Posterior cingulate gyrus (tissue), 11 donors: ENCODE data around the gene SLC11A1.

Experiments
- DNase-seq, 10 donors: peaks; one replicate each; pipeline versions ENCODE4 v3.0.0 to v3.0.0-alpha.2; 2020 to 2021; ENCODE audit warnings: mixed read lengths in 3 of 10
- intact Hi-C: fragments of 100-400 bp; cut with DNase I; formaldehyde crosslinking; loops from one replicate; pipeline ENCODE4 v1.15.1; 2023

Gene SLC11A1

DNA sequence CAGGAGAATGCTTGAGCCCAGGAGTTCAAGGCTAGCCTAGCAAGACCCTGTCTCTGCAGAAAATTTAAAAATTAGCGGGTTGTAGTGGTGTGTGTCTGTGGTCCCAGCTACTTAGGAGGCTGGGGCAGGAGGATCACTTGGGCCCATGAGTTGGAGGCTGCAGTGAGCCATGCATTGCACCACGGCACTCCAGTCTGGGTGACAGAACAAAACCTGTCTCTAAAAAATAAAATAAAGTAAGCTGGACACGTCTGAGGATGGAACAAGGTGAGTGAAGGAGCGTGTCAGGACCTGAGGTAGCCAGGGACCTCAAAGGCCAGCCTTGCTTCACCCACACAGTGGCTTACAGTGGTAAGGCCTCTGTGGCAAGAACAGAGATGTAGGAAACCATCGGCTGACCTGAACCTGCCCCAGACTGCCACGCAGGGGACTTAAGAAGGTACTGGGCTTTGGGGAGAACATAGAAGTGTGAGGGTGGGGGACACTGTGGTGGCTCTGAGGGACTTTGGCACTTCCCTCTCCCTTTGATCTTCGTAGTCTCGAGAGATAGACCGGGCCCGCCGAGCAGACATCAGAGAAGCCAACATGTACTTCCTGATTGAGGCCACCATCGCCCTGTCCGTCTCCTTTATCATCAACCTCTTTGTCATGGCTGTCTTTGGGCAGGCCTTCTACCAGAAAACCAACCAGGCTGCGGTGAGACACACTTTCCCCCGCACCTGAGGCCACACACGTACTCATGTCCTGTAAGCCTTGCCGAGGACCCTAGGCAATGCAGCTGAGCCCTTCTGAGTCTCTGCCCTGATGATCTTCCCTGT is 7.5 kb downstream of the SLC11A1 start:
- intact Hi-C loops, result no loop called here
- DNase-seq, result peak in 1 of 10 donors; percentile 77

GRCh38 chr2:218391202-218391601 is 9.1 kb downstream of the SLC11A1 start:
- intact Hi-C loops, result no loop called here
- DNase-seq, result peak in 1 of 10 donors; percentile 72

GRCh38 chr2:218392459-218392858 is 10.4 kb downstream of the SLC11A1 start:
- peak in 1 of 10 donors; percentile 33 for DNase-seq
- intact Hi-C loops, result no loop called here

GRCh38 chr2:218392891-218393462 is 10.9 kb downstream of the SLC11A1 start:
- DNase-seq, result peak in 1 of 10 donors; percentile 75
- intact Hi-C loops, result no loop called here

DNA sequence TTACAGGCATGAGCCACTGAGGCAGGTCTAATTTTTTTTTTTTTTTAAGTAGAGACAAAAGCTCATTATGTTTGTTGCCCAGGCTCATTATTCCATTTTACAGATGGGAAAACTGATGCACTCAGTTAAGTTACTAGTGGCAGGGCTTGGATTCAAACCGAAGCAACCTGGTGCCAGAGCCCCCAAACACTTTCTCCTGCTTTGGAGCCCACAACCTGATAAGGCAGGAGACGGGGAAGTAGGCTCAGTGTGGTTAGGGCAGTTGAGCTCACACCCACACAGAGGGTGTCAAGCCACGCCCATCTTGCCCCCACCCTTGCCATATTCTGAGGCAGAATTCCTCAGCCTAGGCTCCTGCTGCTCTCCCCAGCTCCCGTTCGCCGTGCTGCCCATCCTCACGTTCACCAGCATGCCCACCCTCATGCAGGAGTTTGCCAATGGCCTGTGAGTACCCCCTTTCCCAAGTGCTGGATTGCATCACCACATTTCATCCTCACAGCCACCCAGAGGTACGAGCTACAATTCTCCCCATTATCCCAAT is 11.7 kb downstream of the SLC11A1 start:
- intact Hi-C loops, result no loop called here
- peak in 1 of 10 donors; percentile 48 for DNase-seq

DNA sequence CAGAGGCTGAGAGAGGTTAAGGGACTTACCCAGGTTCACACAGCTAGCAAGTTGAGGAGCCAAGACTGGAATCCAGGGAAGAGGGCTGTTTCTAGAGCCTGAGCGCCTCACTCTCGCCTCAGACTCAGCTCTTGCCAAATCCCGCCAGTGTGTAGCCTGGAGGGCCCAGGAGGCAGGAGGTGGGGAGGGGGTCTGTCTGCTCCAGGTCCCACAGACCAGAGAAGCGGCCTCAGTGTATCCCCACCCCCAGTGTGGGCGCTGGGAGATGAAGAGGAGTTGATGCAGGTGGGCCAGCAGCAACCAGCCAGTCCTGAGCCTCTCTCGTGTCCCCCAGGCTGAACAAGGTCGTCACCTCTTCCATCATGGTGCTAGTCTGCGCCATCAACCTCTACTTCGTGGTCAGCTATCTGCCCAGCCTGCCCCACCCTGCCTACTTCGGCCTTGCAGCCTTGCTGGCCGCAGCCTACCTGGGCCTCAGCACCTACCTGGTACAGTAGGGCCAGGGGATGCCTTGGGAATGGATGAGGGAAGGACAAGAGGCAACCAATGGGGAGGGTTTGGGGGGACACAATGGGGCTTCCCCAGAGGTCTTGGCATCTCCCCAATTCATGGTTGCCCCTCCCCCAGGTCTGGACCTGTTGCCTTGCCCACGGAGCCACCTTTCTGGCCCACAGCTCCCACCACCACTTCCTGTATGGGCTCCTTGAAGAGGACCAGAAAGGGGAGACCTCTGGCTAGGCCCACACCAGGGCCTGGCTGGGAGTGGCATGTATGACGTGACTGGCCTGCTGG is 12.4 kb downstream of the SLC11A1 start:
- intact Hi-C loops, result loop anchor here (5.0 kb wide), 3 partner anchors 92 to 177 kb away; partner anchors contain the start of gene ARPC2
- DNase-seq, result peak in 1 of 10 donors; percentile 72

DNA sequence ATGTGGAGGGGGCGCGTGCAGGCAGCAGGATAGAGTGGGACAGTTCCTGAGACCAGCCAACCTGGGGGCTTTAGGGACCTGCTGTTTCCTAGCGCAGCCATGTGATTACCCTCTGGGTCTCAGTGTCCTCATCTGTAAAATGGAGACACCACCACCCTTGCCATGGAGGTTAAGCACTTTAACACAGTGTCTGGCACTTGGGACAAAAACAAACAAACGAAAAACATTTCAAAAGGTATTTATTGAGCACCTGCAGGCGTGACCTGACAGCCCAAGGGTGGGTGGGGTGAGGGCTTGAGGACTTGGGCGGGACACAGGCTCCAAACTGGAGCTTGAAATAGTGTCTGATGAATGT is 13.0 kb downstream of the SLC11A1 start:
- intact Hi-C loops, result loop anchor here (5.0 kb wide), 3 partner anchors 93 to 178 kb away; partner anchors contain the start of gene ARPC2
- DNase-seq, result no peak

GRCh38 chr2:218395456-218395825 is 13.4 kb downstream of the SLC11A1 start:
- no peak for DNase-seq
- intact Hi-C loops, result loop anchor here (5.0 kb wide), 3 partner anchors 93 to 178 kb away; partner anchors contain the start of gene ARPC2

- intact Hi-C loops, result loop anchor here (2.0 to 5.0 kb wide), 4 partner anchors 94 to 179 kb away; partner anchors contain the start of gene ARPC2
- DNase-seq, result peak; percentile 90 to 99 (median 93)
These were observed 14.0 kb downstream of the SLC11A1 start for GRCh38 chr2:218395826-218396687.

DNA sequence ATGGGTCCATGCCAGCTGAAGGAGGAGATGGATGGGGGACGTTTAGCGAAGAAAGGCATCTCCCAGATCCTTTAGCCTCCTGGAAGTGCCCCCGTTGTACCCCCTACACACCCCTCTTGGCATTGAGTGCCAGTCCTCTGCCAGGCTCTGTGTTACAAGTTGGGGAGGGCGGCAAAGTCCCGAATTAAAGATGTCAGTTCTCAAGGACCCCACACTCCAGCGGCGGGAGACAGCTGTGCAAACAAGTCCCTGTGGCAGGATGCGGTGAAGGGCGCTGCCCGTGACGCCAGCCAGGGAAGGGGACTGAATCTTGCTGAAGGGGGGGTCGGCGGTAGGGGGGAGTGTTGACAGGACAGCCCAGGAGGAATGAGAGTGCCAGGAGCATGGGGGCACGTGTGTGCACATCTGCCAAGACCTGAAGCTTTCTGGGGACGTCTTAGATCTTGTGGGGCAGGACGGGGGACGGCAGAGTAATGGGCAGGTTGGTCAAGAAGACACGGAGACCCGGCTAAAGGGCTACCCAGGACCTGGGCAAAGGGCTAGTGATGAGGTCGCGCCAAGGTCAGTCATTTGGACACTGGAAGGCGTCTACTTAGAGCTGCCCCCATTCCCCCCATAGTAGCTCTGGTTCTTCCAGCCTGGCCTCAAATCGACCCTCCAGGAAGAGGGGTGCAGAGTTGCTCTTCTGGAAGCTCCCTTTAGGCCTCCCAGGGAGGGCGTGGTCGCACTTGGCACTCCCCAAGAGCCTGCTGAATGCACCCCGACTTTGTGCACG is 14.8 kb downstream of the SLC11A1 start:
- peak in 9 of 10 donors; percentile 34 to 92 (median 61) for DNase-seq
- intact Hi-C loops, result loop anchor here (2.0 to 5.0 kb wide), 4 partner anchors 95 to 180 kb away; partner anchors contain the start of gene ARPC2

DNA sequence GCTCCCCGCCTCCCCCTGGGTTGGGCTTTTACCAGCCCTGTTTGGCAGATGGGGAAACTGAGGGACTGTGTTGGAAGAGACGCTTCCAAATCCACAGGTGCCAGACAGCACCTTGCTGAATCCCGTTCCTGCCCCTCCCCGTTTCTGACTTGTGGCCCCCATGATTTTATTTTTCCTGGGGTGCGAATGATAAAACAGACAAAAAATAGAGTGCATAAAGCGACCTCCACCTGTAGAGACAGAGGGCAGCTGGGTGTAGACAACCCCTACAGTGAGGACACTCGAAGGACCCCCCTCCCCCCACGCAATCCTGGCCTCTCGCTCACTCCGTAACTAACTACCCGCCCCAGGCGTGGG is 15.4 kb downstream of the SLC11A1 start:
- no peak for DNase-seq
- intact Hi-C loops, result loop anchor here (2.0 to 5.0 kb wide), 4 partner anchors 95 to 180 kb away; partner anchors contain the start of gene ARPC2

GRCh38 chr2:218397820-218398436 is 15.9 kb downstream of the SLC11A1 start:
- peak in 5 of 10 donors; percentile 27 to 85 (median 44) for DNase-seq
- intact Hi-C loops, result loop anchor here (2.0 to 5.0 kb wide), 4 partner anchors 96 to 181 kb away; partner anchors contain the start of gene ARPC2

DNA sequence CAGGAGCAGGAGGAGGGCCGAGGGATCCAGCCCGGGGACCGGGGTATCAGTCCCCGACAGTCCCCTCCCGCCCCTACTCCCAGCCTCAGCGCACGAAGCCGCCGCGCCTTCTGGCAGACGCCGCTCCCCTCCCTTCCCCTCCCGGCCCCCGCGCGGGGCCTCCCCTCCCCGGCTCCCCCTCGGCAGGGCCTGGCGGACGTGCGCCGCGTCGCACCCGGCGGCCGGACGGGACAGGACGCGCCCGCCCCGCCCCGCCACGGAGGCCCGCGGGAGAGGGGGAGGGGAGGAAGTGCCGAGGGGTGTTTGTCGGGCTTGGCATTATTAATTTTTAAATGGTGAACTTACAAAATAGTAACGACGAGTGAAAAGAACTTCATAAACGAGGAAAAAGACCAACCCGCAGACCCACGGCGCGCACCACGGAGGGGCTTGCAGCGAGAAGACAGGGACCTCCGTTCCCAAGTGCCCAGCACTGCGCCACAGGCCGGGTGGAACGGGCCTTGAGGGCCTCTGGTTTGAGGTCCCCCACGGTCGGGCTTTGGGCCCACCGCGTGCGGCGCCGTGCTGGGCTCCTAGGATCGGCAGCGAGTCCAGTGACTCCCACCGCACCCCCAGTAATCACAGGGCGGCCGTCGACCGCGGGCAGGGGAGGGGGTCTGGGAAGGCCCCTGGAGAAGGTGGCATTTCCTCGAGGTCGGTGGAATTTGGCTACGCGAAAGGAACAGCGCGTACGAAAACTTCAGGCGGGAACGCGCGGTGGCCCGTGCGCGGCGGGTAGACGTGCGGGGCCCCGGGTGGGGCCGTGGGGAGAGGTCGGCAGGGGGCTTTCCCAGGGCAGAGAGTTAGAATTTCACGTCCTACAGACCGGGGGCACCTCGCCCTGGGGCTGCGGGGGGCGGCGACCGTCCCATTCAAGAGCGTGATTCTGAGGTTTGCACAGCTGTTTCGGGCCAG is 16.6 kb downstream of the SLC11A1 start:
- DNase-seq, result peak in 8 of 10 donors; percentile 54 to 95 (median 63)
- intact Hi-C loops, result loop anchor here (5.0 kb wide), 3 partner anchors 96 to 181 kb away; partner anchors contain the start of gene ARPC2

DNA sequence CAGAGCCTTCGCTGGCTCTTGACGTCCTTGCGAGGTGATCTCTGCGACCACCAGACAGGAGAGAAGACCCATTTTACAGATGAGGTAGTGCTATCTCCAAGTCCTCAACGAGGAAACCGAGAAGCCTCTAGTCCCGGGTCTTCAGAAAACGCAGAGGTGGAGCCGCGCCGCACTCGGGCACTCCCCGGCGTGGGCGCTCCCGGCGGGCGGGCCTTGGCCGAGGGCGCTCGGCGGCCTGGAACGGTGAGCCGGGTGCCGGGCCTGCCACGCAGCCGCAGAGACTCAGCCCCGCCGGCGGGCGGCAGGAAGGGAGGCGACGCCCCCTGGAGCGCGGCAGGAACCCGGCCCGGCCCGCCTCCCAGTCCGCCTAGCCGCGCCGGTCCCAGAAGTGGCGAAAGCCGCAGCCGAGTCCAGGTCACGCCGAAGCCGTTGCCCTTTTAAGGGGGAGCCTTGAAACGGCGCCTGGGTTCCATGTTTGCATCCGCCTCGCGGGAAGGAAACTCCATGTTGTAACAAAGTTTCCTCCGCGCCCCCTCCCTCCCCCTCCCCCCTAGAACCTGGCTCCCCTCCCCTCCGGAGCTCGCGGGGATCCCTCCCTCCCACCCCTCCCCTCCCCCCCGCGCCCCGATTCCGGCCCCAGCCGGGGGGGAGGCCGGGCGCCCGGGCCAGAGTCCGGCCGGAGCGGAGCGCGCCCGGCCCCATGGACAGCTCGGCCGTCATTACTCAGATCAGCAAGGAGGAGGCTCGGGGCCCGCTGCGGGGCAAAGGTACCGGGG is 17.5 kb downstream of the SLC11A1 start, which contains the start of gene CTDSP1:
CTDSP1 (plus strand) TSS at position 478 of the 776 bp plus-strand sequence; CDS start at position 701, 223 bp downstream.
- intact Hi-C loops, result loop anchor here (5.0 kb wide), 3 partner anchors 97 to 182 kb away; partner anchors contain the start of gene ARPC2
- peak; percentile 91 to 99 (median 93) for DNase-seq

DNA sequence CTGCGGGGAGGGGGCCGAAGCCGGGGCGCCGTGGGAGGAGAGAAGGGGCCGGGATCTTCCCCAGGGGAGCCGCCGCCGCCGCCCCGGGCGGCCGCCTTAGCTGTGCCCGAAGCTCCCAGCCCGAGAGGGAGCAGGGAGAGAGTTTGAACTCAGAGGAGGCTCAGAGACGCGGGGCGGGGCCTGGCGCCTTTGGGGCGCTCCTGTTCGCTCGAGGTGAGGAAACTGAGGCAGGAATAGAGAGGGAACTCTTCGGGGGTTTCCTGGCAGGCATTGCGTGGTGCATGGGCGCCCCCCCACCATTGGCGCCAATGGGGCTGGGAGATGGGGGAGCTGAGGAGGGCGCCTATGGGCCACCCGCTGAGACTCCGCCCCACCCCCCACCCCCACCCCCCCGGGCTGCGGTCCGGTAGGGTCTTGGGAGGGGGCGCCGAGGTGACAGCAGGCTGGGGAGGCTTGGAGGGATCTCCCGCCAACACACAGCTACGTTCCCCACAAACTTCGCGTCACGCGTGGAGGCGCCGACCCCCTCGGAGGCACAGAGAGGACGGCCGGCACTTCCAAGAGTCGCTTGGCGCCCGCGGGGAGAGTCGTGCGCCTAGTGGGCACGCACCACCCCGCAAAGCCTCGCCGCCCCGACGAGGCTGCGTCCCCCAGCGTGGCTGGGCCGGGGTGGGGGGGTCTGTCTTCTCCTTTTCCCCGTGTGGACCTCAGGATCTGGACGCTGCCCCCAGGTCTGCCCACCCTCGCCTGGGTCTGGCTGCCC is 18.3 kb downstream of the SLC11A1 start:
- peak in 1 of 10 donors; percentile 87 for DNase-seq
- intact Hi-C loops, result no loop called here
